ENCODE data around the gene ULK4. TPM values are rescaled to one million over a fixed set of nuclear protein-coding genes. Genes with fewer than 3 reads are reported as not detected.

Gene ULK4
- total RNA-seq, 1 experiment from 2014 or later: 6.3 TPM

DNA sequence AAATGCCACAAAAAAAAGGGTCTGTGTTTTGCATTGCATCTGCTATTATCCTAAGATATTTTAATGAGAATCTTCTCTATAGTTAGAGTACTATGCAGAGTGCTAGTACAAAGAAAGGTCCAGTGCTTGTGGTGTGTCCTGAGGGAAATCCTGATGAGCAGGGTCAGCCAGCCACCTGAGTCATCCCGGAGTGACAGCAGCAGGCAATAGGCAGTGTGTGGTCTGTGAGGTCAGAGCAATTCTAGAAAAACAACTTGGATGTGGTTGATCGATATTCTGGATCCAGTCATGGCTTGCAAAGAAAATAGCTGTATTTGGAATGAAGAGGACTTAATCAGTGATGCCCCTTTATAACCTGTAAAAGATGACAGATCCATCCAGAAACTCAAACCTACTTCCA lies 643.4 kb downstream of the ULK4 start:
- intact Hi-C loops (cut with micrococcal nuclease): no loop called here
- H3K4me2 ChIP-seq (ENCODE audit: low read length): no peak overlapping the region
- RAD21 ChIA-PET (ENCODE audit: low non-redundant PET in 1 of 2, low total read pairs in 2 of 2, uncharacterized antibody in 2 of 2, unreplicated experiment in 2 of 2): no interaction called here
- BruUV-seq (replicated peaks): no TSS peak
- H3K36me3 ChIP-seq (ENCODE audit: control insufficient read depth in 1 of 2, insufficient read depth in 2 of 2, low read length in 2 of 2): no peaks in the 10 kb centered on the region
- no peak overlapping the region for H3K27ac ChIP-seq (ENCODE audit: low read depth, low read length)
- H3K79me2 ChIP-seq (ENCODE audit: insufficient read depth, low read length): no peaks in the 10 kb centered on the region
- DNase-seq (ENCODE audit: low read depth, low spot score): peak; percentile 15
- peaks cover 0 to 15% of the 10 kb centered on the region in 2 experiments; a peak in 2 of 4 replicates for H3K4me1 ChIP-seq (ENCODE audit: control insufficient read depth in 1 of 2, insufficient read depth in 2 of 2, low read length in 2 of 2)
- CTCF ChIA-PET: no interaction called here
- H3K4me3 ChIP-seq (replicated peaks in 1 of 2; ENCODE audit: low read depth in 1 of 2, low read length in 2 of 2): no peak overlapping the region
- H3K9me3 ChIP-seq (ENCODE audit: control insufficient read depth in 1 of 2, insufficient read depth in 1 of 2, low read depth in 1 of 2, low read length in 2 of 2): no peaks in the 10 kb centered on the region
- H3K9me2 ChIP-seq (ENCODE audit: insufficient read depth): no peaks in the 10 kb centered on the region; the same call in 1 of the 2 replicates
- H2AFZ ChIP-seq (ENCODE audit: low read depth, low read length, poor library complexity, severe bottlenecking): no peak overlapping the region
- no peaks in the 10 kb centered on the region for H4K20me1 ChIP-seq (ENCODE audit: insufficient read depth)
- no peak overlapping the region for H3K9ac ChIP-seq (ENCODE audit: low read length)
- peak; percentile 24; the same call in 1 of the 2 replicates for TF ChIP-seq SP1 (IDR thresholded peaks at IDR 0.05; ENCODE audit: low read depth)
- TF ChIP-seq SRF (IDR thresholded peaks at IDR 0.05; ENCODE audit: low read depth): no peak
- no peak for TF ChIP-seq CEBPB (IDR thresholded peaks at IDR 0.05; ENCODE audit: low read depth)
- TF ChIP-seq JUND (IDR thresholded peaks at IDR 0.05): peak; percentile 17; the same call in 1 of the 2 replicates
- TF ChIP-seq FOSL1 (IDR thresholded peaks at IDR 0.05; ENCODE audit: low read depth): 0 out of 2 replicates have a peak, but pooled peaks have one; percentile 21
- POLR2A ChIA-PET: no interaction called here
- peak; percentile 76 for ATAC-seq
- no peaks in the 10 kb centered on the region for H3K27me3 ChIP-seq (ENCODE audit: insufficient read depth, low read length)

DNA sequence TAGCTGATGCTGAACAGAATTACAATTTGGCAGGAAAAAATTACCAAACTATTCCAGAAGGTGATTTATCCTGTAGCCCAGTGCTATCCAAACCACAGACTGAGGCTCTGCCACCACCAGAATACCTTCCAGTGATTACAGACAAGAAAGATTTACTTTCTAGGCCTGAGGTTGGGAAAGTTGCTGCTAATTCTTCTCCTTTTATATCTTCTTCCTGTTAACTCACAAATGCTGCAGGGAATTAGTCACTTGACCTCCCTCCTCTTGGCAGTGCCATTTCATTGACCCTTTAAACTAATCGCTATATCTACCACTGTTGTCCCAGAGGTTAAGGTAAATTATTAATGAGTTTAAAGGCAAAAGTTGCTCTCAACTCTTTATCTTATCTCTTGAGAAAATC lies 644.2 kb downstream of the ULK4 start:
- ChIA-PET CTCF (no interaction called here), POLR2A (no interaction called here), RAD21 (ENCODE audit: low non-redundant PET in 1 of 2, low total read pairs in 2 of 2, uncharacterized antibody in 2 of 2, unreplicated experiment in 2 of 2) (no interaction called here)
- ATAC-seq (no peak), DNase-seq (ENCODE audit: low read depth, low spot score) (no peak)
- Histone ChIP-seq H3K9me3 (ENCODE audit: control insufficient read depth in 1 of 2, insufficient read depth in 1 of 2, low read depth in 1 of 2, low read length in 2 of 2) (no peaks in the 10 kb centered on the region), H3K4me2 (ENCODE audit: low read length) (peak overlapping the region; percentile 7; the same call in 1 of the 2 replicates), H3K36me3 (ENCODE audit: control insufficient read depth in 1 of 2, insufficient read depth in 2 of 2, low read length in 2 of 2) (no peaks in the 10 kb centered on the region), H3K27me3 (ENCODE audit: insufficient read depth, low read length) (no peaks in the 10 kb centered on the region), H3K4me1 (ENCODE audit: control insufficient read depth in 1 of 2, insufficient read depth in 2 of 2, low read length in 2 of 2) (peaks cover 0 to 15% of the 10 kb centered on the region in 2 experiments; a peak in 2 of 4 replicates), H2AFZ (ENCODE audit: low read depth, low read length, poor library complexity, severe bottlenecking) (no peak overlapping the region), H3K9ac (ENCODE audit: low read length) (no peak overlapping the region), H3K79me2 (ENCODE audit: insufficient read depth, low read length) (no peaks in the 10 kb centered on the region), H3K9me2 (ENCODE audit: insufficient read depth) (no peaks in the 10 kb centered on the region; the same call in 1 of the 2 replicates), H3K27ac (ENCODE audit: low read depth, low read length) (no peak overlapping the region), H3K4me3 (replicated peaks in 1 of 2; ENCODE audit: low read depth in 1 of 2, low read length in 2 of 2) (no peak overlapping the region), H4K20me1 (ENCODE audit: insufficient read depth) (no peaks in the 10 kb centered on the region)
- TF ChIP-seq YY1 (IDR thresholded peaks at IDR 0.05; ENCODE audit: extremely low read depth, insufficient replicate concordance, low read depth, low read length) (no peak), TCF7L2 (IDR thresholded peaks at IDR 0.05; ENCODE audit: borderline replicate concordance, extremely low read depth, insufficient read depth, insufficient read length) (no peak), ELF1 (IDR thresholded peaks at IDR 0.05; ENCODE audit: borderline replicate concordance, low read depth) (no peak), ZFX (IDR thresholded peaks at IDR 0.05) (no peak), SRF (IDR thresholded peaks at IDR 0.05; ENCODE audit: low read depth) (no peak)
- TF ChIP-seq, protein P1, sequence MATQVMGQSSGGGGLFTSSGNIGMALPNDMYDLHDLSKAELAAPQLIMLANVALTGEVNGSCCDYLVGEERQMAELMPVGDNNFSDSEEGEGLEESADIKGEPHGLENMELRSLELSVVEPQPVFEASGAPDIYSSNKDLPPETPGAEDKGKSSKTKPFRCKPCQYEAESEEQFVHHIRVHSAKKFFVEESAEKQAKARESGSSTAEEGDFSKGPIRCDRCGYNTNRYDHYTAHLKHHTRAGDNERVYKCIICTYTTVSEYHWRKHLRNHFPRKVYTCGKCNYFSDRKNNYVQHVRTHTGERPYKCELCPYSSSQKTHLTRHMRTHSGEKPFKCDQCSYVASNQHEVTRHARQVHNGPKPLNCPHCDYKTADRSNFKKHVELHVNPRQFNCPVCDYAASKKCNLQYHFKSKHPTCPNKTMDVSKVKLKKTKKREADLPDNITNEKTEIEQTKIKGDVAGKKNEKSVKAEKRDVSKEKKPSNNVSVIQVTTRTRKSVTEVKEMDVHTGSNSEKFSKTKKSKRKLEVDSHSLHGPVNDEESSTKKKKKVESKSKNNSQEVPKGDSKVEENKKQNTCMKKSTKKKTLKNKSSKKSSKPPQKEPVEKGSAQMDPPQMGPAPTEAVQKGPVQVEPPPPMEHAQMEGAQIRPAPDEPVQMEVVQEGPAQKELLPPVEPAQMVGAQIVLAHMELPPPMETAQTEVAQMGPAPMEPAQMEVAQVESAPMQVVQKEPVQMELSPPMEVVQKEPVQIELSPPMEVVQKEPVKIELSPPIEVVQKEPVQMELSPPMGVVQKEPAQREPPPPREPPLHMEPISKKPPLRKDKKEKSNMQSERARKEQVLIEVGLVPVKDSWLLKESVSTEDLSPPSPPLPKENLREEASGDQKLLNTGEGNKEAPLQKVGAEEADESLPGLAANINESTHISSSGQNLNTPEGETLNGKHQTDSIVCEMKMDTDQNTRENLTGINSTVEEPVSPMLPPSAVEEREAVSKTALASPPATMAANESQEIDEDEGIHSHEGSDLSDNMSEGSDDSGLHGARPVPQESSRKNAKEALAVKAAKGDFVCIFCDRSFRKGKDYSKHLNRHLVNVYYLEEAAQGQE (IDR thresholded peaks at IDR 0.05; ENCODE audit: low read depth): no peak
- intact Hi-C loops (cut with micrococcal nuclease): no loop called here
- BruUV-seq (replicated peaks): no TSS peak
